Fibroblast of upper back skin (primary cell): ENCODE measurements around the gene TNIK.
A peak's percentile ranks its signal among the peaks of the same experiment; 100 is the strongest.

Experiments used
- DNase-seq: peaks from one replicate; pipeline ENCODE4 v3.0.0-alpha.2; 2013

Gene TNIK

DNA sequence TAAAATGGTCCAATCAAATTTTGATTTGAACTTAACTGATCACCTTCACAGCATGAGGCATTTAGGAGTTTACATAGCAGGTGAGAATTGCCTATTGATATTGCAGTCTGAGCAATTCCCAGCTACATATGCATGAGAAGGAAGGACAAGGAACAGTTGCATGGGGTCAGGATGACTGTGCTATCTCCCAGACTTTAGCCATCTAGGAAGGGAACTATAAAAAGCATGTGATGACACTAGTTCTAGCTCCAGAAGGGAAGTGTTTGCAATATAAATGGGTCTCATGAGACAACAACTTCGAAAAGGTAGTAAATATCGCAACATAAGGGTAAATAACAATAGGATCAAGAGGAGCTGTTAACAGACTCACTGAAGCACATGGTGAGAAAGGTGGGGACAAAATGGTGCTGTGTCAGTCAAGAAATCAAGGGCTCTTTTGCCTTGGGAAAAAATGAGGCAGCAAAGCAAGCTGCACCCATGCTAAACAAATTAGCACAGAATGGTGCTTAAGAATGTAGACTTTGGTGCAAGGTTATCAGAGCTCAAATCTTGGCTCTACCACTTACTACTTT is 343.3 kb downstream of the TNIK start:
- no peak for DNase-seq

- DNase-seq: peak; percentile 52
Measured at GRCh38 chr3:171116365-171116764, 343.8 kb downstream of the TNIK start.

DNA sequence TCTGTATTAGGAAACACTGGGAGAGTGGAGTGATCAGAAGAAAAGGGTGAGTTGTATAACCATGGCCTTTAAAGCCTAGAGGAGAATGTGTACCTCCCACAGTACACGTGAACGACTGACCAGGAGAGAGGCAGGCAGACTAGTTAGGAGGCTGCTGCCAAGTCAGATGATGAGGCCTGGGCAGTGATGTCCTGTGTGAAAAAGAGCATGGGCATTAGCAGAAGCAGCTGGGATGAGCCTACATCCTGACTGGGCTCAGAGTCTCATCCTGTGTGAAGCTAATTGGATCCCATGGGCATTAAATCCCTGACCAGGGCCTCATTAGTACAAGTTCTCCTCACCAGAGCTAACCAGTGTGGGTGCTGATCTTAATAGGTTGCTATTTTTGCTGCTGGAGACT is 344.5 kb downstream of the TNIK start:
- no peak for DNase-seq

DNA sequence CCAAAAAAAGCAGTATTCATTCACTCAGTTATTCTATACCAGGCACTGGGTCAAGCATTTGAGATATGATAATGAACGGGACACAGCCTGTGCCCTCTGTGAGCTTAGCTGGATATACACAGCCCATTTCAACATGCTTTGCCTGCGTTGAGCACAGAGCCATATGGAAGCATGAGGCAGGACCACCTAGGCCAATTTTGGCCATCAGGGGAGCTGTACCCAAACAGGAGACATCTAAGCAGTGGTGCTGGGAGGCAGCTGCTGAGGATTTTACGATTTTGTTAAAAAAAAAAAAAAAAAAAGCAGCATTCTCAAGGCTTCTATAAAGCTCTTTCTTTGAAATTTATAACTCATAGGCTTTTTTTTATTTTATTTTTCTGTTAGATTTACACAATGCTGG is 346.5 kb downstream of the TNIK start:
- DNase-seq: no peak

DNA sequence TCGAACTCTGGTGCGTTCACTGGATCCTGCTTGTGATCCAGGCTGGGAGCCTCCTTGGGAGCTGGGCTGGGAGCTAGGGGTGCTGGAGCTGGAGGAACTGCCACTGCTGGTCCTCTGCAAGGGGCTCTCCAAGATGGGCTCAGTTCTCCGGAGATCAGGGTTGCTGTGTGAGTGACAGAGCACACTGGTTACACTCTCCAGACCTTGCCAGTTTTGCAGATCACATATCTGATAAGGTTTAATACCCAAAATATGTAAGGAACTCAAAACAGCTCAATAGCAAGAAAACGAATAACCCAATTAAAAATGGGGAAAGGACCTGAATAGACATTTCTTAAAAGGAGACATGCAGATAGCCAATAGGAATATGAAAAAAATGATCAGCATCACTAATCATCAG is 349.5 kb downstream of the TNIK start:
- DNase-seq: no peak

- DNase-seq: peak; percentile 38
Measured at GRCh38 chr3:171108066-171108465, 352.1 kb downstream of the TNIK start.

GRCh38 chr3:171103185-171103584 is 357.0 kb downstream of the TNIK start:
- no peak for DNase-seq

DNA sequence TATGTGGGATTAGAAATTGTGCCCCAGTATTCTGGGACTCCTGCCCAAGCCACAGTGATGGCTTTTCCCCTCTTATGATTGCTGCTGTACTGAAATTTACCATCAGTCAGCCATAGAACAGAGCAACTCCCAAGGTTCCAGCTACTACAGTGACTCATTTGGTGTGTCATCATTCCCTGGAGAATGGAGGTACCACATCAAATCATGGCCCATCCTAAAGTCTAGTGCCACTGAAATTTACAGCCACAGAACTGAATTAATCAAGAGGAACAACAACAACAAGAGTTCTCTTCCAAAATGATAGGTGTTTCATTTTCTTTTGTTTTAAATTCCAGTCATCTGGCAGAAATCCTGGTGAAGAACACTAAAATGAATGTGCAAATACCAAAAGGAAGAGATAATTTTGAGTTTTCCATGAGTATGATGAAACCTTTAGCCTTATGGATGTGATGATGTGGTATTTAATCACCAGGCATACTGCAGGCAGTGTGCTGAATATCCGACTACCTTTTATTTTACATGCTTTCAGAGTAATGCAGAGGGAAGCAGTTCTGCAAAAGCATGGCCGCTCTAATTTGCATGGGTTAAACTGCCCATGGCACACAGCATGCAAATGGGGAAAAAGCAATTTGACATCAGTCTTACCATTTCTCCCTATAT is 358.1 kb downstream of the TNIK start:
- DNase-seq: peak; percentile 83

DNA sequence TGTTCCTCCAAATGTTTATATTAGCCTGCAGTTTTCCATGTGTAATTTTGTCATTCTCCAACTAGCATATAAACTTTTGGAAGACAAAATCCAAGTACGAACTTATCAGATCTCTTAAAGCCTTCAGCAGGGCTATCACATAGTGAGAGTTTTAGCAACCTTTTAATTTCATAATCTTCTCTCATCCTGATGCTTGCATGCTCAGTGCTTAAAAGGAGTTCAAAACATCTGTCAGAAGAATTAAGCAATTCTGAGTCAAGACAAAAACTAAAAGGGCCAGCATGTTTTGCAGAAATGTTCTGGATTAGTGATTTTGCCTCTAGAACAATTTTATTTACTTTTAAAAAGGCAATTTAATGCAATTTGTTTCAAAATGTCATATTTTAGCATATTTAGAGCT is 360.3 kb downstream of the TNIK start:
- DNase-seq: no peak

DNA sequence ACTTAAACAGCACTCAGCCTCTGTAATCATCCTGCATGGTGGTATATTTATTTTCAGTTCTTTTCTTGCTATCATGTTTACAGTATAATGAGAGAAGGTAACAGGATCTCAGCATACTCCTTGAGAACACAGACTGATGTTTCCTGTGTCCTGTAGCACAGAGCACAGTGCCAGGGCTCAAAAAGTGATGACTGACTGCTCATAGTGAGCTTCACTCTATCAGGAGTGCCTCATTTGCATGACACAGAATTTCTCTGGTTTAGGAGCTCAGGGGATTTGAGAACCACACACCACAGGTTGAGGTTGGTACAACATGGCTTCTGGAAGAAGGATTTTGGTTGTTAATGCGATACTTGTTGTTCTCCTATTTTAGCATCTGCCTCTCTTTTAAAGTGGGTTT is 365.1 kb downstream of the TNIK start:
- no peak for DNase-seq

- no peak for DNase-seq
Measured at GRCh38 chr3:171094411-171094810, 365.8 kb downstream of the TNIK start.

DNA sequence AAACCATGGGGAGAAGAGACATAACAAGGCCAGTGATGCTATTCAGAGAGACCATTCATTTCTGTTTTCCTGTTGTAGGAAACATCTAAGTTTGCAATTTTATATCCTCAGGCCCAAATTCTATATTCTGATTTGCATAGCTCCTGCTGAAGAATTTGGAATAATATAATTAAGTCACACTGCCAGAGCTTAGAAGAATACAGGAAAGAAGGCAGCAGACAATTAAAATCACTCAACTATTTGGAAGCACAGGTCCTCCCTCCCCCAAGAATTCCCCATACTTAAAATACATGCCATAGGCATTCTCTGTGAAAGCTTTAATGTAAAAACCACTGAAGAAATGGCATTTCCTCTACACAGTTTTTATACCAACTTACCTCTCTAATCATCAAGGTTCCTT is 366.7 kb downstream of the TNIK start:
- no peak for DNase-seq

GRCh38 chr3:171092467-171092911 is 367.7 kb downstream of the TNIK start:
- DNase-seq: no peak

DNA sequence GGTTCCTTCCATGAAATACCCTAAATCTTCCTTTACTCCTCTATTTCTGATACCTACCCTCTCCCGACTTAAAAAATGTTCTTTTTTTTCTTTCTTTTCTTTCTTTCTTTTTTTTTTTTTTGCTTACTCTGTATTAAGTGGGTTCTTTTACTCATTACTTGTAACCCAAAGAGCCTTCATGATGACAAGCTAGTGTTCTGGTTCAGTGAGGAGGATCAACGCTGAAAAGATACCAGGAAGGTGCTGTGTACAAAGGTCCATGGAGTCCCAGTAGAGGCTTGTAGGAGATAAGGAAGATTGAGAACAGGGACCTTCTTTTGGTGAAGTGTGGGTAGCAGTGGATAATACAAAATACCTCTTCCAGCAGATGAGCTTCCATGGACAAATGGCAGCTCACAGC is 369.9 kb downstream of the TNIK start:
- no peak for DNase-seq

GRCh38 chr3:171088964-171089754 is 371.0 kb downstream of the TNIK start:
- DNase-seq: peak; percentile 96

GRCh38 chr3:171088496-171088895 is 371.7 kb downstream of the TNIK start:
- peak; percentile 30 for DNase-seq

- DNase-seq: no peak
Measured at GRCh38 chr3:171086914-171087313, 373.3 kb downstream of the TNIK start.

GRCh38 chr3:171077261-171077660 is 382.9 kb downstream of the TNIK start:
- no peak for DNase-seq

GRCh38 chr3:171072432-171072831 is 387.8 kb downstream of the TNIK start:
- DNase-seq: no peak

DNA sequence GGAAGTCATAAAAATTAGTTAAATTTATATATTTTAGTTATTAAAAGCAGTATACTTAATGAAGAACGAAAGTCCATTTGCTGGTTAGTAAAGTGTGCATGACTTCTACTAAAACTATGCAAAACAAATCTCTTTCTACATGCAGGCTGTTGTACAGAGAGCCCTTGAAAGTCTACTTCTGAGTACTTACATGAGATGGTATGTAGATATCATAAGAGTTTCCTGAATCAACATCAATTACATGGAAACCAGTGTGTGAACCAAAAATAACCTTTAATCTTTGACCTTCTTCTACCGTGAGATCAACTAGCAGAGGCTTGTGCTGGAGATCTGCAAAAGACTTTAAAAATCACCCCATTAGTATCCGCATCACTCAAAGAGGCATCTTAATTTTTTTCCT is 391.5 kb downstream of the TNIK start:
- no peak for DNase-seq

DNA sequence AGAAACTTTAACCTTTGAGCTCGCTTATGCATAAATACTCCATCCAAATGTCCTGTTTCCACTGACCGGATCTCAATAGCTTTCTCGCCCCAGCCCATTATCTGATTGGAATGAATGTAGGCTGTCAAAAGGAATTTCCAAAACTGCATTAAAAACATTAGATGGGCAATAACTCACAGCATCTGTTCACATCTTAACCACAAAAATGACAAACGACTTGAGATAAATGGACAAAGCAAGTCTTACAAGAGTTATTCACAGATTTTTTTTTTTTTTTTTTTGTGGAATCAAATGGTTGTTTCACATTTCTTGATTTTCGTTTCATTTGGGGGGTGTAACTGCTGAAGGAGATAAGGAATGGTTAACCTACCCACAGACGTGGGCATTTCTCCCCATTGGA is 394.0 kb downstream of the TNIK start:
- DNase-seq: peak; percentile 64

DNA sequence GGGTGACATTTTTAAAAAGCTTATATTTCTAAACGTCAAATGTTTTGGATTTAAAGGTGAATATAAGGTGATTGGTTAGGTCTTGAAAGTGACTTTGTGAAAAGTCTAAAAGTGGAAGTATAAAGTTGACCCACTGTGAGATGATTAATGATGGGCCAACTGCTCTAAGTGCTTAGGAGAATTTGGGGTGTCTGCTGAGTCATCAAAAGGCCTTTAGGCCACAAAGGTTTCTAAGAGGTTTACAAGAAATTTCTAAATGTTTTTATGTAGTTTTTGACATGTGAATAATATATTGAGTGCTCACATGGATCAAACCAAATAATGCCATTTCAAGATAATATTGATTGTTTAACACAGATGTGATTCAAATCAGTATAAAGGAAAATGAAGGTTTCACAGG is 394.5 kb downstream of the TNIK start:
- DNase-seq: no peak

DNA sequence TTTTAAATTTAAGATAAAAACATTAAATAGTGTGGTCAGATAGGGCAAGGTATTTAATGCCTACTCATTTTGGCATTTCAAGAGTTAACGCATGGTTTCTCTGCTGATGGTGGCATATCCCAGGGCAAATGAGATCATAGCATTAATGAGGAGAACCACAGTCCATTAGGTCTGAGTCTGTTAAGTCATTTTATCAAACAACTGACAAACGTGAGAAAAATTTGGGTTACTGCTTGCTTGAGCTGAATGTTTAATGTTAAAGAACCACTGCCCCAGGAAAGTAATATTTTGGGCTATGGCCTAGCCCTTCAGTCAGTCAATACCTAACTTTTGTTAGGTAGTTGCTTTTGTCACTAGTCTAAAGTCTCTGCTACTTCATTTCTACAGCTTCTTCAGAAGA is 395.7 kb downstream of the TNIK start:
- no peak for DNase-seq

DNA sequence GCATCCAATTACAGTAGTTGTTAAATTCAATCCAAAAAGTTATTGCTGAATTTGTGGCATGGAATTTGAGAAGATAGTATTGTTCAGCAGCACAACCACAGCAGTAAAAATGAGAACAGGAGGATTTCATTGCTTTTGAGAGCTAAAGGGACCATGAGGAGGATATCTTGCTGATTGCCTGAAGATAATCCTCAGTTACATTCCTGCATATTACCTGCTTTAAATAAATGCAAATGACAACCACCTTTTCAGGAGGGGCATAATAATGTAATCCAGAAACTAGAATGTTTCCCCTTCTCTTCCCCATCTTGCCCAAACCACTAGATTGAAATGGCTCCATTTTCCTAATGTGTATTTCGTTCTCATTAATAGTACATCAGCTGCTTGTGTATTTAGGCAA is 398.5 kb downstream of the TNIK start:
- no peak for DNase-seq
